GM12864 (cell line): ENCODE measurements around the gene PSME4.

Experiments used
- DNase-seq: peaks from one replicate; pipeline ENCODE4 v3.0.0-alpha.2; 2011; ENCODE audit warnings: low read depth
- H3K4me3 ChIP-seq: 2 replicates; pipeline ENCODE4 v1.5.1; 2011; ENCODE audit warnings: mild to moderate bottlenecking, low read depth, low read length, control low read depth
- CTCF ChIP-seq: IDR thresholded peaks from 2 replicates; pipeline ENCODE4 v1.5.1; 2011; ENCODE audit warnings: low read depth, mild to moderate bottlenecking, moderate library complexity, low read length, control low read depth, inconsistent platforms; ENCODE audit errors: missing control alignments

Gene PSME4

GRCh38 chr2:53886406-53887280 is 84.2 kb downstream of the PSME4 start:
- no peak for DNase-seq
- H3K4me3 ChIP-seq, result no peak overlapping the region
- TF ChIP-seq CTCF, result no peak

GRCh38 chr2:53884883-53885282 is 85.9 kb downstream of the PSME4 start:
- no peak overlapping the region for H3K4me3 ChIP-seq
- no peak for DNase-seq
- no peak for TF ChIP-seq CTCF

- H3K4me3 ChIP-seq, result no peak overlapping the region
- TF ChIP-seq CTCF, result no peak
- no peak for DNase-seq
Observed at GRCh38 chr2:53881986-53882385, 88.8 kb downstream of the PSME4 start.

GRCh38 chr2:53881360-53881759 is 89.4 kb downstream of the PSME4 start:
- no peak for DNase-seq
- H3K4me3 ChIP-seq, result no peak overlapping the region
- no peak for TF ChIP-seq CTCF

- TF ChIP-seq CTCF, result no peak
- DNase-seq, result no peak
- no peak overlapping the region for H3K4me3 ChIP-seq
Observed at GRCh38 chr2:53880756-53881155, 90.0 kb downstream of the PSME4 start.

- no peak for TF ChIP-seq CTCF
- no peak for DNase-seq
- no peak overlapping the region for H3K4me3 ChIP-seq
Observed at GRCh38 chr2:53877556-53877955, 93.2 kb downstream of the PSME4 start.

GRCh38 chr2:53877112-53877511 is 93.7 kb downstream of the PSME4 start:
- no peak overlapping the region for H3K4me3 ChIP-seq
- TF ChIP-seq CTCF, result no peak
- DNase-seq, result no peak
